Measurements from ENCODE around the gene GAPDH. TPM values are rescaled to one million over a fixed set of nuclear protein-coding genes. Genes with fewer than 3 reads are reported as not detected.

The GAPDH gene
- total RNA-seq, 2 donors from 2014 or later: 3,044 to 4,078 TPM

DNA sequence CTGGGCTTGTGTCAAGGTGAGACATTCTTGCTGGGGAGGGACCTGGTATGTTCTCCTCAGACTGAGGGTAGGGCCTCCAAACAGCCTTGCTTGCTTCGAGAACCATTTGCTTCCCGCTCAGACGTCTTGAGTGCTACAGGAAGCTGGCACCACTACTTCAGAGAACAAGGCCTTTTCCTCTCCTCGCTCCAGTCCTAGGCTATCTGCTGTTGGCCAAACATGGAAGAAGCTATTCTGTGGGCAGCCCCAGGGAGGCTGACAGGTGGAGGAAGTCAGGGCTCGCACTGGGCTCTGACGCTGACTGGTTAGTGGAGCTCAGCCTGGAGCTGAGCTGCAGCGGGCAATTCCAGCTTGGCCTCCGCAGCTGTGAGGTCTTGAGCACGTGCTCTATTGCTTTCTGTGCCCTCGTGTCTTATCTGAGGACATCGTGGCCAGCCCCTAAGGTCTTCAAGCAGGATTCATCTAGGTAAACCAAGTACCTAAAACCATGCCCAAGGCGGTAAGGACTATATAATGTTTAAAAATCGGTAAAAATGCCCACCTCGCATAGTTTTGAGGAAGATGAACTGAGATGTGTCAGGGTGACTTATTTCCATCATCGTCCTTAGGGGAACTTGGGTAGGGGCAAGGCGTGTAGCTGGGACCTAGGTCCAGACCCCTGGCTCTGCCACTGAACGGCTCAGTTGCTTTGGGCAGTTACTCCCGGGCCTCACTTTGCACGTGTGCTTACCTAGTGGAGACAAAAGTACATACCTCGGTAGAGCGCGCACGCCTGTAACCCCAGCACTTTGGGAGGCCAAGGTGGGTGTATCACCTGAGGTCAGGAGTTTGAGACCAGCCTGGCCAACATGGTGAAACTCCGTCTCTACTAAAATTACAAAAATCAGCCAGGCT is 4.3 kb downstream of the GAPDH start:
- no peak for ATAC-seq
- intact Hi-C loops (cut with DNase I): loop anchor here in 1 of 2 donors (10.0 kb wide), 1 partner anchor 204 kb away; no protein-coding TSS in a partner anchor
- no peak for DNase-seq

DNA sequence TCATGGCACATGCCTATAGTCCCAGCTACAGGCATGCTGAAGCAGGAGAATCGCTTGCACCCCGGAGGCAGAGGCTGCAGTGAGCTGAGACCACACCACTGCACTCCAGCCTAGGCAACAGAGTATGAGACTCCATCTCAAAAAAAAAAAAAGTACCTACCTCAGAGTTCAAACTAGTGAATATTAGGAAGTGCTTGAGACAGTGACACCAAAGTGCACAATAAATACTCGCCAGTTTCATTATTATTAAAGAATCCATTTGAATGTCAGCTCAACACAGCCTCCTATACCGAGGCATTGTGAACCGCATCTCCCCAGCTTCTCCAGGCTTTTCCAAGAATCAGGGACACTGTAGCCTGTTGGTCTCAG is 5.0 kb downstream of the GAPDH start:
- ATAC-seq (no peak), DNase-seq (no peak)
- intact Hi-C loops (cut with DNase I): loop anchor here in 1 of 2 donors (10.0 kb wide), 1 partner anchor 204 kb away; no protein-coding TSS in a partner anchor

GRCh38 chr12:6539707-6540134 is 5.4 kb downstream of the GAPDH start:
- ATAC-seq (peak in 1 of 2 donors; percentile 3), DNase-seq (peak; percentile 42)
- intact Hi-C loops (cut with DNase I): loop anchor here in 1 of 2 donors (10.0 kb wide), 1 partner anchor 205 kb away; no protein-coding TSS in a partner anchor

DNA sequence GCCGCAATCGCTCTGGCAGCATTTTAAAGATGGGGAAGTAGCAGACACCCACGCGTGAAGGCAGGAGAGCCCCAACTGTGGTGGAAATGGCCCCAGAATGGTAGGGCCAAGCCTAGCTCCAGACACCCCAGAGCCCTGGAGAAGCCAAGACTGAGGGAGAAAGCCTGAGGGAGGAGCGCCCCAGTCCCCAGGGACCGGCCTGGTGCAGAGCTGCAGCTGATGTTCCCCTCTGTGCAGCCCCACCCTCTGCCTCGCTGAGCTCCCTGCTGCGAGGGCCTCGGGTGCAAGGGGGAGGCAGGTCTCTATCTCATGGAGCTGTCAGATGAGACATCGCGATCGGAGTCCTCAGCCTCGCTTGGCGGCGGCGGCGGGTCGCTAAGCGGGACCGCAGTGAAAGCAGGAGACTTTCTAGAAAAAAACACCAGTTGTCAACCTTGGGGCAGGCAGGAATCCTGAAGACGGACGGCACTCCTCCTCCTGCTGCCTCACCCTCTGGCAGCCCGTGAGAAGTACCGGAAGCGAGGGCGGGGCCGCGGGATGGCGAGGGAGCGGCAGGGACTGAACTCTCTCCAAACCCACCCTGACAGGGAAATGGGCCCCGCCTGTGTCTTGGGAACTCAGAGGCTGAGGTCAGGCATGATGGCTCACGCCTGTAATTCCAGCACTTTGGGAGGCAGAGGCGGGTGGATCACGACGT is 6.0 kb downstream of the GAPDH start:
- intact Hi-C loops (cut with DNase I): no loop called here
- DNase-seq (peak; percentile 95), ATAC-seq (peak; percentile 73 to 84)

GRCh38 chr12:6541371-6542165 is 7.3 kb downstream of the GAPDH start:
- ATAC-seq: no peak
- intact Hi-C loops (cut with DNase I): no loop called here
- peak; percentile 42 for DNase-seq

DNA sequence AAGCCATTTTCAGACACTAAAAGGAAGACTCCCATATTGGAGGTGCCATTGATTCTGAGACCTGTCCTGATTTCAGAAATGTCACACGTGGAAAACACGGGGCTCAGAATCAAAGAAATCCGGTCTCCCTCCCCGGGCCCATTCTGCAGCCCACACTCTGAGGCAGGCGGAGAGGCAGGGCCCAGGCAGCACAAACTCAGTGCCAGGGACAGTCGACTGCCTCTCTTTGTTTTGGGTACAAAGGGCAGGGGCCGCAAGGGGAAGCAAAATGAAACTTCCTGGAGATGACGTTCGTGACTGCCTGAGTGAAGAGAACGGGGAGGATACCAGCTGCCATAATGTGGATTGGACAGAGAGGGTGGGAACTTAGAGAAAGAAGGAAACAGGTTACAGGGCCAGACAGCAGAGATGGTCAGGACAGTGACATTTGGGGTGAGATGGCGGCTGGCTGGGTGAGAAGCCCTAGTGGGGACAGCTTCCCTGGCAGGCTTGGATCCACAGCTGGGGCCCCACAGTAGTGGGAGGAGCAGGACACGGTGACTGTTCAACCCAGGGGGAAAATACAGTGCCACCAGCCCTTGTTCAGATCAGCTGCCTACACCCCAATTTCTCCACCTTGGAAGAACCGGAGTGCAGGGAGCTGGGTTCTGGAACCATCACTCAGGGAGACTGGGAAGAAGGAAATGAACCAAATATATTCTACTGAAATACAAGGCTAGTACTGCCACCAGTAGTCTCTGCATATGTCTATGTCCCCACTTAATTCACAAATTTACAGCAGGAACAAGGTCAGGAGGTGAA is 8.1 kb downstream of the GAPDH start:
- ATAC-seq (no peak), DNase-seq (no peak)
- intact Hi-C loops (cut with DNase I): no loop called here

GRCh38 chr12:6546016-6546415 is 11.7 kb downstream of the GAPDH start:
- DNase-seq (no peak), ATAC-seq (no peak)
- intact Hi-C loops (cut with DNase I): no loop called here

DNA sequence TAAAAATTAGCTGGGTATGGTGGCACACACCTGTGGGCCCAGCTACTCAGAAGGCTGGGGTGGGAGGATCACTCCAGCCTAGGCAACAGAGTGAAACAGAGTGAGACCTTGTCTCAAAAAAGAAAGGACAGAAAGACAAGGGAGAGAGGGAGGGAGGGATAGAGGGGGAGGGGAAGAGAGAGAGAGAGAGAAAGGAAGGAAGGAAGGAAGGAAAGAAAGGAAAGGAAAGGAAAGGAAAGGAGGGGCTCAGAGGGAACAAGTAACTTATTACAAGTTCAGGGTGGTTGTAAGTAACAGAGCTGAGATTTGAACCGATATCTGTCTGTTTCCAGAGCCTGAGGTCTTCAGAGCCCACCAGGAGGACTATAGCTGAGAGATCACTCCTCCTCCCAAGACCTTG is 13.2 kb downstream of the GAPDH start:
- intact Hi-C loops (cut with DNase I): no loop called here
- DNase-seq (no peak), ATAC-seq (no peak)

DNA sequence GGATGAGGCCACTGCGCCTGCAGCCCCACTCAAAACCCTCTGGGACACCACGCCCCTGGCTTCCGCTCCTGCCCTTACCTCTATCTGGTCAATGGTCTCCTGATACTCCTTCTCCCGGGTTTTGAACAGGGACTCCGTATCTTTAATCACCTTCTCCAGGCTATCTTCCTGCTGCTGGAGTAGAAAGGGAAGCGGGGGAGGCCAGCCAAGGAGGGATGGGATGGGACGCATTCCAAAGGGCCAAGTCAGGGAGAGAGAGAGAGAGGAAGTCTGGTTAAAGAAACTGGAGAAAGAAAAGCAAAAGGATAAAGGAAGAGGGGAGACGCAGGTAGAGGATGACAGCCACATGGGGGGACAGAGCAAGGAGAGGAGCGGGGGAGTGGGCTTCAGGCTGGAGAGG is 13.7 kb downstream of the GAPDH start:
- ATAC-seq: peak in 1 of 2 donors; percentile 14
- DNase-seq: peak; percentile 57
- intact Hi-C loops (cut with DNase I): no loop called here

DNA sequence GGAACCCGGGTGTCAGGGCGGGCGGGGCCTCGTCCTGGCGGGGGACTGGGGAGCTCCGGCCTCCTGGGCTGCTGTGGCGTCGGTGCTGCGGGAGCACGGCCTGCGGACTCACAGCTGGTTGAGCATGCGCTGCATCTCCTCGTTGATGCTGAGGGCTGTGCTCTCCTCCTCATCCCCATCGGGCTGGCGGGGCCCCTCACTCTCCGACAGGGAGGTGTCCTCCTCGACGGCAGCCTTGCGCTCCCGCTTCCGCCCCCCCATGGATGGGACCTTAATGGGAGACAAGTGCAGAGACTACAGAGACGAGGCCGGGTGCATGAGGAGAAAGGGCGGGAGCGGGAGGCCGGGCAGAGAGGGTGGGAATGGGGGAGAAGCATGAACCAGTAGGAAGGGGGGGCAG is 14.2 kb downstream of the GAPDH start:
- no peak for ATAC-seq
- intact Hi-C loops (cut with DNase I): no loop called here
- peak; percentile 25 for DNase-seq

- intact Hi-C loops (cut with DNase I): no loop called here
- ATAC-seq (no peak), DNase-seq (peak; percentile 24)
These were observed 14.8 kb downstream of the GAPDH start for GRCh38 chr12:6548966-6549683.

GRCh38 chr12:6549684-6550151 is 15.4 kb downstream of the GAPDH start:
- intact Hi-C loops (cut with DNase I): no loop called here
- no peak for ATAC-seq
- peak; percentile 20 for DNase-seq

- ATAC-seq: no peak
- intact Hi-C loops (cut with DNase I): no loop called here
- DNase-seq: peak; percentile 47
These were observed 16.2 kb downstream of the GAPDH start for GRCh38 chr12:6550294-6551062.

GRCh38 chr12:6551063-6551461 is 16.7 kb downstream of the GAPDH start:
- intact Hi-C loops (cut with DNase I): no loop called here

DNA sequence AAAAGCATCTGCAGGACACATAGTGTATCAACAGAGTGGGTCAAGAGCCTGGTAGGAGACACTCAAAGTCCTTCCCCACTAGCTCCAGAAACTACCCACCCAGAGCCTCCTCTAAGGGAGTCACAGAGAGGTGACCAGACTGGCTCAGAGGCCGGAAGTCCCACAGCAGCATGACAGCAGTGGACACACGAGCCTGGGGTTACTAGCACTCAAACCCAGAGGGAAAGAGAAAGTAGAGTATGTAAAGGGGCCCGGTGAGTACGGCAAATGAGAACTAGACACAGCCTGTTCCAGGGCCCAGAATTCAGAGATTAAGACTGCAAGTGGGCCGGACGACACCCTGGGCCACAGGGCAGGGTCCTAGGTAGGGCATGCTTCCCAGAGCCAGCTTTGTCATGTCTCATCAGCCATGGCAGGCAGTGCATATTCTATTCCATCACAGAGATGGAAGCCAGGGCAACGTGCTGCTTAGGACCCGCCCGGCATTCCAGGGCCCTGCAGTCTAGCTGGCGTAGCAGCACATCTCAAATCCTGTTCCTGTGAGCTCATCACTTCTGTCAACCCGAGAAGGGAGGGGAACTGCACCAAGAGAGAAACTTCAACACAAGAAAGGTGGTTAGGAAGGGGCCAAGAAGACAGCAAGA is 17.3 kb downstream of the GAPDH start:
- intact Hi-C loops (cut with DNase I): loop anchor here in 1 of 2 donors (2.0 kb wide), 1 partner anchor 17 kb away; the partner anchor contains the start of gene GAPDH
- peak in 1 of 2 donors; percentile 14 for ATAC-seq

More at GRCh38 chr12:6551063-6551461, 16.7 kb downstream of the GAPDH start:
- DNase-seq (peak; percentile 88), ATAC-seq (peak; percentile 14 to 20)

DNA sequence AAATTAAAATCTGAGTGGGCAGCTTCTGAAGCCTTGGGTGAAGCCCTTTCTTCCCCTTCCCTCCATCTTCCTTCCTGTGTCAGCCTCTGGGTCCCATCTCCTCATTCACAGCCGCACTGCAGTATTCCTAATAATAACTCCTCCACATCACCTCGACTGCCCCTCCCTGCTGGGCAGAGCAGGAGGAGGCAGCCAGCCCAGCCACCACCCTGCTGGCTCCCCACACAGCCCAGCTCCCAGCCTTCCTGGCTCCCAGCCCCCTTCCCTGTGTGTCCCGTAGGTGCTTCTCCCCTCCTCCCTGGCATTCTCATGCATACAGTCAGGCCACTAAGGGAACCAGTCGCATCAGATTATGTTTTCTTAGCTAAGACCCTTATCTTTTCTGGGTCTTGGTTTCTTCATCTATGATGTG is 17.8 kb downstream of the GAPDH start:
- DNase-seq (peak; percentile 75), ATAC-seq (peak; percentile 41 to 54)
- intact Hi-C loops (cut with DNase I): loop anchor here in 1 of 2 donors (2.0 kb wide), 1 partner anchor 17 kb away; the partner anchor contains the start of gene GAPDH

More for the DNA sequence above, 17.3 kb downstream of the GAPDH start:
- peak; percentile 60 for DNase-seq

All from left cardiac atrium (tissue), 4 donors.